Activated T-cell treated with anti-CD3 and anti-CD28 coated beads for 24 hours (primary cell): ENCODE measurements around the gene WDR55.
"Not testable (repeated sequence)": the region's sequence is repeated elsewhere in the genome, so short reads cannot be mapped to it uniquely, and the experiment has no call there.

Source experiments
- DNase-seq: peaks from one replicate; pipeline ENCODE4 v3.0.0-alpha.2; 2020; ENCODE audit warnings: low read depth

WDR55 gene

GRCh38 chr5:140658870-140659269, 5.8 kb upstream of the WDR55 start:
- no peak for DNase-seq

- not testable (repeated sequence) for DNase-seq
These were observed 4.3 kb upstream of the WDR55 start for GRCh38 chr5:140660371-140660770.

GRCh38 chr5:140664030-140664358, 710 bp upstream of the WDR55 start:
- DNase-seq: no peak

- DNase-seq: not testable (repeated sequence)
These were observed 6.3 kb downstream of the WDR55 start for GRCh38 chr5:140671035-140671434.

- no peak for DNase-seq
These were observed 6.9 kb downstream of the WDR55 start for GRCh38 chr5:140671472-140672125.

- no peak for DNase-seq
These were observed 7.9 kb downstream of the WDR55 start for GRCh38 chr5:140672455-140673186.

- DNase-seq: no peak
These were observed 8.7 kb downstream of the WDR55 start, which contains the start of gene DND1 for GRCh38 chr5:140673187-140673976. Gene DND1 (minus strand): TSS chr5:140673576. CDS start chr5:140673542, 34 bp downstream.

- no peak for DNase-seq
These were observed 9.5 kb downstream of the WDR55 start for GRCh38 chr5:140674211-140674610.

- no peak for DNase-seq
These were observed 9.9 kb downstream of the WDR55 start for GRCh38 chr5:140674629-140675028.

GRCh38 chr5:140677947-140678346, 13.2 kb downstream of the WDR55 start:
- DNase-seq: no peak

GRCh38 chr5:140678993-140679392, 14.3 kb downstream of the WDR55 start:
- DNase-seq: no peak

GRCh38 chr5:140690376-140690932, 25.8 kb downstream of the WDR55 start:
- DNase-seq: no peak

GRCh38 chr5:140690941-140691924, 26.5 kb downstream of the WDR55 start, which contains the start of the genes HARS1 and HARS2:
Gene HARS1 (minus strand): TSS chr5:140691370. CDS start chr5:140691304, 66 bp downstream.
Gene HARS2 (plus strand): TSS chr5:140691455. CDS start chr5:140691649, 194 bp downstream.
- DNase-seq: peak; percentile 85

GRCh38 chr5:140694276-140694675, 29.6 kb downstream of the WDR55 start:
- no peak for DNase-seq

- no peak for DNase-seq
These were observed 32.3 kb downstream of the WDR55 start for GRCh38 chr5:140696891-140697492.

GRCh38 chr5:140700177-140701144, 35.8 kb downstream of the WDR55 start, which contains the start of gene ZMAT2:
Gene ZMAT2 (plus strand): TSS chr5:140700447. CDS start chr5:140700461, 14 bp downstream.
- peak; percentile 91 for DNase-seq

GRCh38 chr5:140707812-140708211, 43.1 kb downstream of the WDR55 start:
- DNase-seq: no peak

- DNase-seq: not testable (repeated sequence)
These were observed 44.1 kb downstream of the WDR55 start for GRCh38 chr5:140708787-140709186.

GRCh38 chr5:140710899-140711552, 46.3 kb downstream of the WDR55 start:
- peak; percentile 91 for DNase-seq
